GM18867 (cell line): Measurements from ENCODE around the gene PLEKHA6.
"Not testable (repeated sequence)": the region's sequence is repeated elsewhere in the genome, so short reads cannot be mapped to it uniquely, and the experiment has no call there.

Source experiments
- ATAC-seq: cut with Tn5 transposase; IDR thresholded peaks from one replicate; pipeline ENCODE4 v1.9.1; 2021; ENCODE audit warnings: mild to moderate bottlenecking, moderate library complexity; ENCODE audit not compliant: unreplicated experiment

The PLEKHA6 gene

DNA sequence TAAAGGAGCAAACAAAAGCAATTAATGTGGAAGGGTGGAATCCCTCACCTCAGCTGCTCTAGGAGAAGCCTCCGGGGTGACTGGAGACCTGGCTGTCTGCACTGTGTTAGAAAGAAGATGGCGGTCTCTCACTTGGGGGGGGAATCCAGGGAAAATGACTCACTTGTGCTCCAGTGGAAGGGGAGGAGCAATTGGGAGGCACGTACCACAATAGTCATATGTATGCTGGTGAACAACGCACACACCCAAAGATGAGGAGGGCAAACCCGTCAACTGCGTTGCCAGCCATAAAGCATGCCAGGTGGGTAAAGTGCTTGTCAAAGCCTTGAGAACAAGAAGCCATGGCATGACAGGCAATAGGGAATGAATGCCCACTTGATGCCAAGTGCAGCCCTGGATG lies 22.1 kb downstream of the PLEKHA6 start:
- no peak for ATAC-seq

DNA sequence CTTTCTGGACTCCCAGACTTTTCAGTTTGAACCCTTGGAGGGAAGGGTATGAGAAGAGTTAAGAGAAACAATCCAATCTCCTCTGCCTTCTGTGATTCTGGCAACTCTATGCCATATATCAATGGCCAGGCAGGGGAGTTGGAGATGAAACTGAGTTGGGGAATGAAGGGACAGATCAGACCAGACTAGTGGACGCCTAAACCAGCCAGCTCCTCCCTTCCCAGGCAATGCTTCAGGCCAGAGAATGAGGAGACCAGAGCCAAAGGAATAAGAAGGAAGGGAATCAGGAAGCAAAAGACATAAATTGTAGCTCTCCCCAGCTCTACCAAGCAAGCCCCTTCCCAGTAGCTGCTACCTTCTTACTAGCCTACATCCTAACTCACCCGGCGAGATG lies 22.7 kb downstream of the PLEKHA6 start:
- no peak for ATAC-seq

DNA sequence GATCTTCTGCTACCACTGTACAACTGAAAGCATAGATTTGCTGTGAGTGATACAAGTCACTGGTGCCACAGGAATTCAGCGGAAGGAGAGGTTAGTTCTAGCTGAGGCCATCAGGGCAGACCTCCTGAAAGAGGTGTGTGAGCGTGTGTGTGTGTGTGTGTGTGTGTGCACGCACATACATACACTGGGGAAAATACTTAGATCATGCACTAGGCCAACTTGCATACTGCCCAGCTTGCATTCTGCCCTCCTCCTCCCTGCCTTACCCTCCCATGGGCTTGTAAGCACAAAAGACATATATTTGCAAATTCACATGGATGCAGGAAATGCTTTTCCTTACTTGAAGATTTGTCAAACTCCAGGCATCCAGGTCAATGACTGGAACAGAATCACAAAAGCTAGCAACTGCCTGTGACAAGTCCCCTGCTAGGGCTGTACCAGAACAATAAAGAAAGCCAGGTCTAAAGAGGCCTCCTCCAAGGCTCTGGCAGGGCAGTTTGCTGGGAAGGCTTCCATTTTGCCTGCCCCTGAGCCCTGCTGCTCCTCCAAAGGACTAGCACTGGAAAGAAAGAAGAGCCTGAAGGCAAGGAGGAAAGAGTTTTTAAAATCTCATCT lies 23.2 kb downstream of the PLEKHA6 start:
- no peak for ATAC-seq

DNA sequence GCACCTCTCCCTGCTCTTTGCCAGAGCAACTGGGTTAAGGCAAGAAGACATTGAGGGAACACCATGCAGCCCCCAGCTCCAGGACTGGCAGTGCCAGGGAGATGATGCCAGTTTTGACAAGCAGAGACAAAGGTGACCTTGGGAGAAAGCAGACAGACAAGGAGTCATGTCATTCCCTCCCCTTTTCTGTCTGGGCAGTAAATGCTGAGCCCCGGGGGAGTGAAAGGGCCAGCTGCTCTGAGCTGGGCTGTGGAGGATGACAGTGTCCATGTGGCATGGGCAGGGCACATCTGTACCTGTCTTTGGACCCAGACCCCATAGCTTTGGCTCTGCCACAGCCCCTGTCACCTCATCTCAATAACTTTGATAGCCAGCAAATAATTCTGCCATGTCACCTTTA lies 24.2 kb downstream of the PLEKHA6 start:
- ATAC-seq: no peak

DNA sequence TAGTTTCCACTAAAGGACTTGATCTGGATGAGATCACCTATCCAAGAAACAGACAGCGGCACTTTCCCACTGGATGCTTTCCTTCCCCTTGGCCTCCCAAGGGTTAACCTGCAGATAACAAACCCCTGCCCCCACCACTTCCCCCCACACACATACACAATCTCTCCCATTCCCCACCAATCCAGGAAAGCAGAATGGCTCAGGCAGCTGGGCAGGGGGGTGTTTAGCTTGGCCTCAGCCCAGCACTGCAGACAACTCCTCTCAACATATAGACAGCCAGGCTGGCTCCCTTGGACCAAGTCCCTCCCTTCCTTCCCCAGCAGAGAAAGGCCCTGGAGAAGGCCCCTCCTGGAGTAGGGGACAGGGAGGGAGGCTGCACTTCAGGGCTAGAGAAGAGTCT lies 24.6 kb downstream of the PLEKHA6 start:
- ATAC-seq: no peak

DNA sequence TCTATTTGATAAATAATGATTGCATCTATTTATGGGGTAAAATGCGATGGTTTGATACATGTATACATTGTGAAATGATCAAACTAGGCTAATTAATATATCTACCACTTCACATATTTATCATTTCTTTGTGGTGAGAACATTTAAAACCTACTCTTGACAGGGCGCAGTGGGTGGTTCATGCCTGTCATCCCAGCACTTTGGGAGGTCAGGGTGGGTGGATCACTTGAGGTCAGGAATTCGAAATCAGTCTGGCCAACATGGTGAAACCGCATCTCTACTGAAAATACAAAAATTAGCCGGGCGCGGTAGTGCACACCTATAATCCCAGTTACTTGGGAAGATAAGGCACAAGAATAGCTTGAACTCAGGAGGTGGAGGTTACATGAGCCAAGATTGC lies 25.3 kb downstream of the PLEKHA6 start:
- ATAC-seq: no peak

DNA sequence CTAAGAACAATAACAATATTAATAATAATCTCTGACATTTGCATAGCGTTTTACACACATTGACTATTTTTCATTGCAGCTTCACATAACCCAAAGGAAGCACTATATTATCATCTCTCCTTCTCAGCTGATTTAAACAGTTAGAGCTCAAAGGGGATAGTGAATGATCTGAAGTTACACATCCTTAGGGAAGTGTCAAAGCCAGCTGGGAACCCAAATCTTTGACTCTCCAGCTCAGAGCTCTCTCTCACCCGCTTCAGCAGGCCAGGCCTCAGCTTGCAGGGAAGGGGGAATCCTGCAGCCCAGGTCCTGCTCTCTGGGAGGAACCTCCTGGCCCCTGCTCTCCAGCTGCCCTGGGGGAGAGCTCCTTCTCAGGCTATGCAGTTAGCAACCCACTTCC lies 26.3 kb downstream of the PLEKHA6 start:
- ATAC-seq: no peak

DNA sequence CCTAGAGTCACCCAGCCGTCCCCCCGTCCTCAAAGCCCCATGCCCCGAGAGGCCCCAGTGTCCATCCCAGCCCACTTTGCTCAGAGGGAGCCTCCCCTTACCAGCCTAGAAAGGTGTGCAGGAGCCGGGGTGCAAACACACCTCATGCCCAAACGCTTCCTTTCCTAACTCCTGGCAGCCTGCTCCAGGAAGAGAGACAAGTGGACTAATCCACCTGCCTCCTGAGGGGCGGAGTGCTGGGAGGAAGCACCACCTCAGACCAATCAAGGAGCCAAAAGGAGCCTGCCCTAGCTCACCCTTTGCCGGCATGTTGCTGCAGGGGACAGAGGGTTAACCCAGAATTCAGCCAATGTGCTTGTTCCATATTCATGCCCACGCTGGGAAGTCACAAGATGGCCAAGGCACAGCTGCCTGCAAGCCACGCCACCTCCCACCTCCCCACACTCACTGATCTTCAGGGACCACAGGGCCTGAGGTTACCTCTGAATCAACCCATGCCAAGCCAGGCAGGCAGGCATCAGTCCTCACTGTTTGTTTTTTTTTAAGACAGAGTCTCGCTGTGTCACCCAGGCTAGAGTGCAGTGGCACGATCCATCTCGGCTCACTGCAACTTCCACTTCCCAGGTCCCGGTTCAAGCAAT lies 27.8 kb downstream of the PLEKHA6 start:
- no peak for ATAC-seq

DNA sequence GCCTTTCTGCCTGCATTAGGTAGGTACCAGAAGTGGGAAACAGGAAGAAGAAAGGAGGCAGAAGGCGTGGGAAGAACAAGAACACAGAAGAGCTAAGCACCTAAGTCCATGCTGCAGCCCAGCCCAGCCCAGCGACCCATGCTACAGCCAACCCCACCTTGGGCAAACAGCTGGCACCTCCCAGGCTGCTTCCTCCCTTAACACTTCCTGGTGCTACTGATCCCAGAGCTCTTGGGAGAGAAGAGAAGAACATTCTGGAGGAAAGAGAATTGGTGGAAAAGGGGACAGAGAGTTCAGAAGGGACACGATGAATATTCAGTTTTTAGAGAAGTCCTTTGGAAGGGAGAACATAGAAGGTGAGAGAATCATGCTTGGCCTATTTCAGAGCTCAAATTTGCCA lies 28.5 kb downstream of the PLEKHA6 start:
- ATAC-seq: no peak

DNA sequence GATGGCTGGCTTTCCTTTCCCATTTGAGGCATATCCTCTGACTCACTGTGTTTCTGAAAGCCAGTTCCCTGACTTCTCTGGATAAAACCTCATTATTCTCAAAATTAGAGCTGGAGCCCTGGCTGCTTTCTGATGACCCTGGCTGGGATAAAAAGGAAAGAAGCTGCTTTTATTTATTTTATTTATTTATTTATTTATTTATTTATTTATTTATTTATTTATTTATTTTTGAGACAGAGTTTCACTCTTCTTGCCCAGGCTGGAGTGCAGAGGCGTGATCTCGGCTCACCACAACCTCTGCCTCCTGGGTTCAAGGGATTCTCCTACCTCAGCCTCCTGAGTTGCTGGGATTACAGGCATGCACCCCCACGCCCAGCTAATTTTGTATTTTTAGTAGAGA lies 31.9 kb downstream of the PLEKHA6 start:
- not testable (repeated sequence) for ATAC-seq

DNA sequence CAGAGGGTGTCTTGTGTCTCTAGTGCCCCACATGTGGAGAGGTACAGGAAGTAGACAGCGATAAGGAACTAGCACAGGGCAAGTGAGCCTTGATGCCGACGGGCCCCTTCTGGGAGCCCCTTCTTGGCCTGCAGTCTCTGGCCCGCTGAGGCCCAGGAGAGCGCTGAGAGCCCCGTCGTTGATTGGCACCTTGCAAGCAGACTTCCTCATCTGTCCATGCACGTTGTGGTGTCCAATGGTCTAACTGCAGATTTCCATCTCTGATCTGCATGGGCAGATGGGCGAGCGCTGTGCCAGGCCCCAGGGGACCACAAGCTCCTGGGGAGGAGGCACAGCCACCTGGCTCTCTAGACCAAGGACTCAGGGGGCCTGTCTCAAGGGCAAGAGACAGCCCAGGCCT lies 32.4 kb downstream of the PLEKHA6 start:
- ATAC-seq: no peak

DNA sequence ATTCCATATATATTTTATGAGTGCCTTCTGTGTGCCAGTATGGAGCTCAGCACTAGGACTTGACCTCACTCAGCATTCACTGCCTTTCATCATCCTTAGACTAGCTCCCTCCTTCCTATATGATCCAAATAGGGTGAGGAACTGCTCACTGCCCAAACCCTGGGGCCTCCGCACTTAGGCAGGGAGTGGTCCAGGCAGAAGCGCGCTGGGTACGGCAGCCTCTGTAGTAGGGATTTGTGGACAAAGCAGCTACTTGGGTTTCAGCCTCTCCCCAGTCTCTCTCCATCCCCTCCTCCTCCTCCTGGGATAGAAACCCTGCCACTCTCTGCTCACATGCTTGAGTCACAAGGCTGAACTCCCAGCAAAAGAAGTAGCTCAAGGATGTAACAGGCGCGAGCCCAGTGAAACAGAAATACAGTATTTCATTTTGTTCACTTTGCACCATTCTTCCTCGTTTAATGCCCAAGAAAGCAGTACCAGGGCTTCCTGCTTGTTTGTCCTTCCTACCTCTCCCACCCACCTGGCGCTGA lies 32.9 kb downstream of the PLEKHA6 start:
- ATAC-seq: no peak

DNA sequence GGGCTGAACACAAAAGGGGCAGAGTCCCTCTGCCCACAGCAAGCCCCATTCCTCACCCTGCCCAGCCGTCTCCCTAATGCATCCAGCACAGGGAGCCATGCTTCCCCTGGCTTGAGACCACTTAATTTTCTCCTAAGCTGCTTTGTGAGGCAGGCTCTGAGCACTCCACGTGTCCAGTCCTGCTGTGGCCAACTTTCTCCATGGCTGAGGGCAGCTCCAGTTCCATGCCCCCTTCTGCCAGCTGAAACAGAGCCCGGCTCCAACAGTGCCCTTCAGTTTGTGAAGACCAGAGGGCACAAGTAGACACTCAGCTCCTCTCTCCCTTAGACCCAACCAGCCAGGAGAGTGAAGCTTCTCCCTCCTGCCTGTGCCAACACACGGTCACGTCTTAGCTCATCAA lies 33.8 kb downstream of the PLEKHA6 start:
- no peak for ATAC-seq

DNA sequence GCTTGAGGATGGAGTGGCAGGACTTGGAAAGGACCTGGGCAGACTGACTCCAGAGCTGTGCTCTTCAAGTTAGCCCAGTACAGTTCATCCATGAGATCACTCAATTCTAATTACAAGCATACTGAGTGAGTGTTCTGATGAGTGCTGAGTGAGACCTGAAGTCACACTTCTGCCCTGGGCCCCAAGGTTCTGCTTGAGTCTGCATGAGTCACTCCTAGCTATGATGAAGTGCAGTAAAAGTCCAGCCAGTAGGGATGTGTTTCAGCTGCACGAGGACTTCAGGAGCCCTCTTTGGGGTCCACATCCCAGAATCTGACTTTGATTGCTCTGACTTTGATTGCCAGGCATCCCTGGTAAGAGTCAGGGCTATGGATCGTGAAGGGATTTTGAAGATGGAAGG lies 35.8 kb downstream of the PLEKHA6 start:
- no peak for ATAC-seq

DNA sequence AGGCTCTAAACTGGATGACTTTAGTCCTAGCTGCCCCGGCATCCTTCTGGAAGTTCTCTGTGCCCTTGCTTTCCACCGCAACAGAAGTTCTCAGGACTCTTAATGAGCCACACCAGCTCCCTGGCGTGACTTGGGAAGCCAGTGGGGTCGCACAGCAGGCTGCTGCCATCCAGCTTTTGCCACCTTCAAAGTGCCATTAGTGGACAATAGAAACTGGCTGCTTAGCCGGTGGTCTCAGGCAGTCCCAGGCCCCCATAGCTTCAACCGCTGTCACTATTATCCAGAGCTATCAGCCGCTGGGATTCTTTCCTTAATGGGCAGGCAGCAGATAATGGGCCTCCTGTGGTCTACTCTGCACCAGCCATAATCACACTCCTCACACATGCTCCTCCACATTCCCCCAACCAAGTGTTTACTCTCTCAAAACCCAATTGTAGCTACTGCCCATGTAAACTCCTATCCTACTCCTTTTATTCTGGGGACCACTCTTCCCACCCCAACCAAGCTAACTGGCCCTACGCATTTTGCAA lies 37.3 kb downstream of the PLEKHA6 start:
- no peak for ATAC-seq

DNA sequence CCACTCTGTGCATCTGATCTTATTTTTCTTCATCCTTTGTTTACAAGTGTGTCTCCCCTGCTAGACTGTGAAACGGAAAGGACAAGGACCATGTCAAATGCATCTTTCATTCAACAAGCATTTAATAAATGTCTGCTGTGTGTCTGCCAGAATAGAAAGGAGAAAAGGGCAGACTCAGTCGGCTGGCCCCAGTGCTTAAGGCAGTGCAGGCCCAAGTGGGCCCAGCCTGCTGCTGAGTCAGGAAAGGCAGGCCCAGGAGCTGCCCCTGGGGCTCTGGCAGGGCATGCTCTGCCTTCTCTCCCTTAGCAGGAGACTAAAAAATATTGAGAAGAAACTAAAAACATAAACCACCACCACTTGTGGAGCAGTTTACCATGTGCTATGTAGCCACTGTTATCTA lies 38.1 kb downstream of the PLEKHA6 start:
- no peak for ATAC-seq

DNA sequence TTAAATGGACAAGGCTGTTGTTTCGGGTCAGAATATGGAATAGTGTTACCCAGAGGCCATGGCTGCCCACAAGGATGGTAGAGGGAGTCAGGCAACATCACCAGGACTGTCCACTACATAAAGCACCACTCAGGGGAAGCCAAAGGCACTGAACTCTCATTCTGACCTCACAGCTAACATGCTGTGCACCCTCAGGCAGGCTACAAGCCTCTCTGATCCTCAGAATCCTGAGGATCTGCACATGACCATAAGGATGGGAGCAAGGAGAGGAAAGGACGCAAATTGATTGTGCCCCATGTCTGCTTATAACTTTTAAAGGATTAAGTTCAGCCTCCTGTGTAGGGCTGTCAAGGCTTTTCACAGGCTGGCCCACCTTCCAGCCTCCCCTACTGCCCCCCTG lies 38.7 kb downstream of the PLEKHA6 start:
- ATAC-seq: no peak

DNA sequence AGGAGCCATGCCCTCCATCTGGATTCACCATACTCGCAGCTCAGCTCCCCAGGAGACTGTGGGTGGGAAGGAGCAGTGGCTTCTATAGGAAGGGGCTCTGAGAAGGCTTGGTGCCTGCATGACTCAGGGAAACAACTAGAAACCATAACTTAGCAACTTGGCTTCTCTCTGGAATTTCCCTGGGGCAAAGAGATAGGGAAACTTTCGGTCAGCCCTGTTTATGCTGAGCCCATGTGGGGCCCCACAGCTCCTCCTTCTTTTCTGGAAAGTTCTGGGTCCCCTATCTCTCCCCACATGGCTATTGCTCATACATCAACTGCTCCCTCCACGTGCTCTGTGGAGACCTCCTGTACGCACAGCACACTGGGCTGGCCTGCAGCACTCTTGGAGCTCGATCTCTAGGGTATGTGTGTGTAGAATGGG lies 39.3 kb downstream of the PLEKHA6 start:
- no peak for ATAC-seq

DNA sequence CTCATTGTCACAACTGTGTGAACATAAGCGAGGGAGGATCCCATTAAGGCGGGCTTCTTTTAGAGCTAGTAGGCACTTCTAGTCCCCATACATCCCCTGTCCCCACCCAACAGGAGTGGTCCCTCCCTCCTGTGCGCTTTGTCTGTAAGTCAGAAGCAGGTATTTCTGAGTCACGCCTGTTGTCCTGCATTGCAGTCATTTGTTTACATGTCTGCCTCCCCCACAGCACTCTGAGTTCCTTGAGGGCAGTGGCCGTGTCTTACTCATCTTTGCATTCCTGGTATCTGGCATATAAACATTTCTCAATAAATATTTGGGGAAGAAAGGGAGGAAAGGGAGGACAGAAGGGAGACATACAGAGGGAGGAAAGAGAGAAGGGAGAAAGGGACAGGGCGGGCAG lies 40.3 kb downstream of the PLEKHA6 start:
- no peak for ATAC-seq

DNA sequence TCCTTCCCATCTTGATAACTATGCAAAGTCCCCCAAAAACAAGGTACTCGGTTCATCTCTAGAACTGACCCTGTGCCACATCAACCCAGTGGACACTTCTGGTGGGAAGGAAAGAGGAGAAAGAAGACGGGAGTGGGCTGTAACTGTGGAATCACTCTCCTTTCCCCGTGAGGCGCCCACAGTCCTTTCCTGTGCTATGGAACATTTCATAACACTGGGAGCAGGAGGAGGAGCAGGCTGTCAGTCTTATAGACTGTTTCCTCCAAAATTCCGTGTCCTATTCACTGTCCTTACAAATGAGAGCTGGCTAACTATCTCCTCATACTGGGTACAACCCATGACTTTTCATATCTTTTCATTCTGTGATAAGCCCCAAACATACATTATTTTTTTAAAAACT lies 40.7 kb downstream of the PLEKHA6 start:
- ATAC-seq: no peak

DNA sequence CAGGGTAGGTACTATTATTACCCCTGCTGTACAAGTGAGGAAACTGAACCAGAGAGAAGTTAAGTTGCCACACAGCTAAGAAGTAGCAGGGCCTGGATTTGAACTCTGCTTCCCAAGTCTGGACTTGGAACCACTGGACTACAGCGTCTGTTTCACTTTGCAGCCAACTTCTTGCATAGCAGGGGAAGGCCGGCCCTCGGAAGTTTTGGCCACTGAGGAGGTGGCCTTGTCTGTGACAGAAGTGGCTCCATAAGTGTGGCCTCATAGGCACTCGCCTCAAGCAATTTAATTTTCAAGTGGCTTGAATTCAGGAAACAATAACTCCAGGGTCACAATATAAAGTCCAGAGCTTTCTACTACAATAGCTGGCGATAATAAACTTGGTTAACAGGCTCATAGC lies 41.4 kb downstream of the PLEKHA6 start:
- no peak for ATAC-seq

DNA sequence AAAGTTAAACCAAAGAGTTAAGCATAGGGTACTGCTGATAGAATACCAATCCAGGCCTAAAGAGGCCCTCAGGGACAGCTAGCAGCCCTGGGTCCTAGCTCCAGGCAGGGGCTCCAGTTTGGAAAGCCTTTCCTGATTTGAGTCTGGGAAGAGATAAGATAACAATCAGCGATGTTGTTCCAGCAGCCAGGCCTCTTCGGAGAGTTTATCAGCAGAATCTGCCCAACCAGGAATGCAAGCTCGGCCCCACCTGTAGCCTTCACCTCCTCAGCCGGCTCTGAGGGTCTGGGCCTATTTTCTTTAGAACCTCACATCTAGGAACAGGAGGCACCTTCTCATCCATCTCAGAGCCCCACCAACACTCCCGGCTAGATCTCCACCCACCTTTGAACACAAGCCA lies 42.6 kb downstream of the PLEKHA6 start:
- ATAC-seq: no peak

DNA sequence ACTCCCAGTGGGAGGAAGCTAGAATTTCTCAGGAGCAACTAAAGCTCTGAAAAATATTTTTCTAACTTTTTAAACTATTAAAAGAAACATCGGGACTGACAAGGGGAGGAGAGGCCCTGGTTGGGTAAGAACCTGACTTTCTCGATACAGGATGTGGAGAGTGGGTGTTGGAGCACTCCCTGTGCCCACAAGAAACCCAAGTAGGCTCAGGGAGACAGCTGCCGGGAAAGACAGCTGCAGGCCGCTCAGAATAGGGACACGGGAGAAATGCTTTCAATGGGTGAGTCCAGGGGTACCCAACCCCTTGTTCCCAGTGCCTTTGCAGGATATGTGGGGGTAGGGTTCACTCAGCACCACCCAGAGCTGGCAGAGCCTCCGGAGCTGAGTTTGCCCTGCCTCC lies 43.6 kb downstream of the PLEKHA6 start:
- ATAC-seq: no peak
